PC-3 (cell line): ENCODE measurements around the gene ZCCHC3. TPM values are rescaled to one million over a fixed set of nuclear protein-coding genes. Genes with fewer than 3 reads are reported as not detected.

Source experiments
- ATAC-seq: fragments of 200-7000 bp; cut with Tn5 transposase; 2 replicates; pipeline ENCODE4 v1.9.1; 2020; ENCODE audit warnings: mild to moderate bottlenecking, moderate library complexity
- BruUV-seq: library from RNA; stranded (reverse); fragments of 400-500 nt; replicated peaks from 2 replicates; lab custom pipeline; 2021; lab: Mats Ljungman, UMichigan
- CTCF ChIA-PET: fragments of 300-600 bp; sonication (Branson Sonifier 250); formaldehyde crosslinking; loops from one replicate; lab custom pipeline; 2022; ENCODE audit warnings: antibody characterized with exemption; lab: Charles Lee
- POLR2A ChIA-PET: fragments of 300-600 bp; sonication (Branson Sonifier 250); formaldehyde crosslinking; loops from one replicate; lab custom pipeline; 2022; ENCODE audit warnings: antibody characterized with exemption; ENCODE audit not compliant: unreplicated experiment; lab: Charles Lee
- DNase-seq: peaks from one replicate; pipeline ENCODE4 v3.0.0-alpha.2; 2015
- H2AFZ ChIP-seq: fragments of 300-600 bp; sonication (generic); 2 replicates; pipeline ENCODE4 v1.6.0; 2016; ENCODE audit warnings: antibody characterized with exemption, low read length
- H3F3A ChIP-seq: fragments of 300-600 bp; sonication (generic); one replicate; pipeline ENCODE4 v1.6.0; 2017; ENCODE audit warnings: antibody characterized with exemption, low read length, control low read depth, mild to moderate bottlenecking; ENCODE audit not compliant: unreplicated experiment
- H3K27ac ChIP-seq: fragments of 300-600 bp; sonication (generic); 2 replicates; pipeline ENCODE4 v1.5.1; 2016; ENCODE audit warnings: mild to moderate bottlenecking, low read length
- H3K27me3 ChIP-seq: fragments of 300-600 bp; sonication (generic); 2 replicates; pipeline ENCODE4 v1.6.1; 2016; ENCODE audit warnings: low read length, mixed read lengths
- H3K36me3 ChIP-seq: fragments of 300-600 bp; sonication (generic); 2 replicates; pipeline ENCODE4 v1.6.1; 2016; ENCODE audit warnings: low read depth, mixed run types, low read length, mixed read lengths
- H3K4me1 ChIP-seq: fragments of 300-600 bp; sonication (generic); 2 replicates; pipeline ENCODE4 v1.5.1; 2016; ENCODE audit warnings: low read length; ENCODE audit not compliant: insufficient read depth
- H3K4me2 ChIP-seq: fragments of 300-600 bp; sonication (generic); 2 replicates; pipeline ENCODE4 v1.6.0; 2016; ENCODE audit warnings: low read length
- H3K4me3 ChIP-seq: fragments of 300-600 bp; sonication (generic); 2 replicates; pipeline ENCODE4 v1.5.1; 2016; ENCODE audit warnings: mild to moderate bottlenecking, low read length, mixed read lengths
- H3K79me2 ChIP-seq: fragments of 300-600 bp; sonication (generic); 2 replicates; pipeline ENCODE4 v1.6.1; 2017; ENCODE audit warnings: low read length, mixed read lengths
- H3K9ac ChIP-seq: fragments of 300-600 bp; sonication (generic); 2 replicates; pipeline ENCODE4 v1.6.0; 2016; ENCODE audit warnings: mild to moderate bottlenecking, low read length
- H3K9me2 ChIP-seq: fragments of 300-600 bp; sonication (generic); replicated peaks from 2 replicates; pipeline ENCODE4 v1.6.1; 2016; ENCODE audit warnings: mixed run types, low read length, mixed read lengths
- H3K9me3 ChIP-seq: fragments of 300-600 bp; sonication (generic); 2 replicates; pipeline ENCODE4 v1.6.1; 2016; ENCODE audit warnings: low read length, mixed read lengths
- H4K20me1 ChIP-seq: fragments of 300-600 bp; sonication (generic); 2 replicates; pipeline ENCODE4 v1.6.1; 2016; ENCODE audit warnings: low read length, mixed read lengths
- CTCF ChIP-seq: fragments of 300-600 bp; sonication (generic); conservative IDR thresholded peaks from 2 replicates; pipeline ENCODE4 v1.5.1; 2017; ENCODE audit warnings: antibody characterized with exemption, low read depth, mild to moderate bottlenecking, low read length
- EZH2 ChIP-seq: fragments of 300-600 bp; sonication (generic); IDR thresholded peaks from one replicate; pipeline ENCODE4 v1.6.1; 2017; ENCODE audit warnings: antibody characterized with exemption, mild to moderate bottlenecking, low read length; ENCODE audit not compliant: unreplicated experiment
- EZH2phosphoT487 ChIP-seq: fragments of 300-600 bp; sonication (generic); IDR thresholded peaks from 2 replicates; pipeline ENCODE4 v1.6.1; 2018; ENCODE audit warnings: mild to moderate bottlenecking, antibody characterized with exemption, low read length, borderline replicate concordance
- intact Hi-C: fragments of 100-400 bp; cut with micrococcal nuclease; formaldehyde crosslinking; loops from 2 replicates; pipeline ENCODE4 v1.9.0; 2023
- total RNA-seq: library from RNA; depleted of rRNA; stranded (reverse); fragments of >200 nt; gene quantifications from 2 replicates; pipeline ENCODE4 v1.2.3, GENCODE V29; 2014

The ZCCHC3 gene
- total RNA-seq, 1 experiment from 2014 or later = 18.5 TPM

- POLR2A ChIA-PET = no interaction called here
- Histone ChIP-seq H3K36me3 (peaks cover 11% of the 10 kb centered on the region), H3K4me1 (no peaks in the 10 kb centered on the region), H2AFZ (no peak overlapping the region), H3K27ac (no peak overlapping the region), H3K9me3 (no peaks in the 10 kb centered on the region), H3K27me3 (no peaks in the 10 kb centered on the region), H3K4me2 (no peak overlapping the region), H3K9me2 (no peaks in the 10 kb centered on the region), H3K79me2 (no peaks in the 10 kb centered on the region), H3F3A (no peaks in the 10 kb centered on the region), H3K4me3 (no peak overlapping the region), H4K20me1 (no peaks in the 10 kb centered on the region), H3K9ac (no peak overlapping the region)
- intact Hi-C loops = no loop called here
- ATAC-seq (no peak), DNase-seq (no peak)
- BruUV-seq = TSS peak; percentile 39
- CTCF ChIA-PET = no interaction called here
- no peak for TF ChIP-seq EZH2phosphoT487
- TF ChIP-seq EZH2 = no peak
- TF ChIP-seq CTCF = no peak
Measured at GRCh38 chr20:276620-277495, 20.5 kb upstream of the ZCCHC3 start.

- POLR2A ChIA-PET = no interaction called here
- Histone ChIP-seq H3K9me3 (no peaks in the 10 kb centered on the region), H3K9me2 (no peaks in the 10 kb centered on the region), H3K36me3 (peaks cover 11% of the 10 kb centered on the region), H4K20me1 (no peaks in the 10 kb centered on the region), H3K4me1 (no peaks in the 10 kb centered on the region), H3K4me3 (no peak overlapping the region), H3F3A (no peaks in the 10 kb centered on the region), H3K9ac (no peak overlapping the region), H2AFZ (no peak overlapping the region), H3K27ac (no peak overlapping the region), H3K27me3 (no peaks in the 10 kb centered on the region), H3K79me2 (no peaks in the 10 kb centered on the region), H3K4me2 (no peak overlapping the region)
- TF ChIP-seq CTCF = no peak
- no peak for TF ChIP-seq EZH2phosphoT487
- TF ChIP-seq EZH2 = no peak
- DNase-seq (no peak), ATAC-seq (no peak)
- intact Hi-C loops = no loop called here
- BruUV-seq = no TSS peak
- CTCF ChIA-PET = no interaction called here
Measured at GRCh38 chr20:277496-277781, 19.9 kb upstream of the ZCCHC3 start.

GRCh38 chr20:278181-278580, 19.2 kb upstream of the ZCCHC3 start:
- Histone ChIP-seq H3K79me2 (no peaks in the 10 kb centered on the region), H3K4me2 (no peak overlapping the region), H3K9ac (no peak overlapping the region), H4K20me1 (no peaks in the 10 kb centered on the region), H3F3A (no peaks in the 10 kb centered on the region), H3K27ac (no peak overlapping the region), H3K9me2 (no peaks in the 10 kb centered on the region), H2AFZ (no peak overlapping the region), H3K9me3 (no peaks in the 10 kb centered on the region), H3K4me3 (no peak overlapping the region), H3K4me1 (no peaks in the 10 kb centered on the region), H3K36me3 (peaks cover 11% of the 10 kb centered on the region), H3K27me3 (no peaks in the 10 kb centered on the region)
- TF ChIP-seq CTCF (no peak), EZH2 (no peak), EZH2phosphoT487 (no peak)
- ChIA-PET POLR2A (no interaction called here), CTCF (interaction anchor here (0.6 kb wide), 1 partner anchor 23 kb away, joined by 5 read pairs; no protein-coding TSS in a partner anchor)
- DNase-seq = no peak
- intact Hi-C loops = no loop called here
- no TSS peak for BruUV-seq
- no peak for ATAC-seq
